Measurements from ENCODE around the gene AP2M1. TPM values are rescaled to one million over a fixed set of nuclear protein-coding genes. Genes with fewer than 3 reads are reported as not detected.

AP2M1 gene
- total and polyA plus RNA-seq, 2 of the 13 experiments (the other 11 are each of a cell fraction or from before 2014, with no cell fraction given) = 126 to 146 TPM

DNA sequence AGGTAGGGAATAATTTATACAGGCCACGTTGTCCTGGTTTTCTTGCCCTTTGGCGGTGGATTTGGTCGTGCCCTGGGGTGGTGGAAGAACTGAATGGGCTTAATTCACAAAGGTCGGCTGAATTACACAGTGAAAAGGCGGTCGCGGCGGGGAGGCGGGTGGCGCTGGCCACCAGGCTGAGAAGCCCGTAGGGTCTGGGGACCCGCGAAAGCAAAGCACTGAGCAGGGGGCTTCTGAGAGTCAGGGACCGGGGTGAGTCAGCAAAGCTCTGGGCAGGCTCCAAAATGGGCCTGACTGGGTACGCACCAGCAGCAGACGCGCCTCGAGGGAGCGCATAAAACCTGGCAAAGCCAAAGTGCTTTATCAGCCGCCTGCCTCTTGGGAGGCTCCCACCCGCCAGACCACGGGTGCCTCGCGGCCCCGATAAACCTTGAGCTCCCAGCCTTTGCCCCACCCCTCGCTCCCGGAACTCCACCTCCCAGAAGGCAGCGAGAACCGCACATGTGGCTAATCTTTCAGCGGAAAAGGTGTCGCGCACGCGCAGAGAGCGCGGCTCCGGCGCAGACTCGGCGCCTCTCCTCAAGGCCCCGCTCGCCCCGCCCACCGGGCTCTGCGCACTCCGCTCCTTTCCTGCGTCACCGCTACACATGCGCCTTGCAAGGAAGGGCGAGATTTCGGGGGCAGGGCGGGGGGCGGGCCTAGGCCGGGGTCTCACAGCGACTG is 11.0 kb downstream of the AP2M1 start (continued):
- TF ChIP-seq FOXM1 (CRISPR knock-in tag; IDR thresholded peaks at IDR 0.05) (no peak), ZKSCAN8 (CRISPR knock-in tag; IDR thresholded peaks at IDR 0.05; ENCODE audit: borderline replicate concordance) (no peak), DRAP1 (CRISPR knock-in tag; IDR thresholded peaks at IDR 0.05) (peak; percentile 51), ZBTB49 (CRISPR knock-in tag; IDR thresholded peaks at IDR 0.05; ENCODE audit: borderline replicate concordance) (no peak), KLF11 (CRISPR knock-in tag; IDR thresholded peaks at IDR 0.05) (0 out of 2 replicates have a peak, but pooled peaks have one; percentile 34), GFI1 (CRISPR knock-in tag; IDR thresholded peaks at IDR 0.05; ENCODE audit: borderline replicate concordance) (peak; percentile 84), BCL3 (CRISPR knock-in tag; IDR thresholded peaks at IDR 0.05) (no peak), E2F1 (CRISPR knock-in tag; IDR thresholded peaks at IDR 0.05) (no peak), FOSL1 (CRISPR knock-in tag; IDR thresholded peaks at IDR 0.05; ENCODE audit: borderline replicate concordance) (no peak), KDM1A (CRISPR knock-in tag; IDR thresholded peaks at IDR 0.05) (no peak), ZNF546 (CRISPR knock-in tag; conservative IDR thresholded peaks at IDR 0.05) (no peak), PCBP1 (IDR thresholded peaks at IDR 0.05; ENCODE audit: borderline replicate concordance, low read depth, low read length) (0 out of 2 replicates have a peak, but pooled peaks have one; percentile 52), ZNF432 (CRISPR knock-in tag; IDR thresholded peaks at IDR 0.05; ENCODE audit: borderline replicate concordance) (no peak), NR3C1 (CRISPR knock-in tag; IDR thresholded peaks at IDR 0.05) (no peak), ZNF749 (CRISPR knock-in tag; IDR thresholded peaks at IDR 0.05; ENCODE audit: borderline replicate concordance) (no peak), HMGXB3 (CRISPR knock-in tag; IDR thresholded peaks at IDR 0.05; ENCODE audit: borderline replicate concordance) (no peak)
- TF ChIP-seq, protein P1, sequence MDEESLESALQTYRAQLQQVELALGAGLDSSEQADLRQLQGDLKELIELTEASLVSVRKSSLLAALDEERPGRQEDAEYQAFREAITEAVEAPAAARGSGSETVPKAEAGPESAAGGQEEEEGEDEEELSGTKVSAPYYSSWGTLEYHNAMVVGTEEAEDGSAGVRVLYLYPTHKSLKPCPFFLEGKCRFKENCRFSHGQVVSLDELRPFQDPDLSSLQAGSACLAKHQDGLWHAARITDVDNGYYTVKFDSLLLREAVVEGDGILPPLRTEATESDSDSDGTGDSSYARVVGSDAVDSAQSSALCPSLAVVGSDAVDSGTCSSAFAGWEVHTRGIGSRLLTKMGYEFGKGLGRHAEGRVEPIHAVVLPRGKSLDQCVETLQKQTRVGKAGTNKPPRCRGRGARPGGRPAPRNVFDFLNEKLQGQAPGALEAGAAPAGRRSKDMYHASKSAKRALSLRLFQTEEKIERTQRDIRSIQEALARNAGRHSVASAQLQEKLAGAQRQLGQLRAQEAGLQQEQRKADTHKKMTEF (CRISPR knock-in tag; IDR thresholded peaks at IDR 0.05) = peak; percentile 80
